Tibial artery (tissue), 4 donors: Measurements from ENCODE around the gene MCCC1.
"Not testable (repeated sequence)": the region's sequence is repeated elsewhere in the genome, so short reads cannot be mapped to it uniquely, and the experiment has no call there.

Source experiments
- DNase-seq, 2 donors: peaks; one replicate each; pipeline ENCODE4 v3.0.0-alpha.2; 2019
- H3K27ac ChIP-seq, 2 donors: fragments of 200-600 bp; sonication (generic) in 1 of 2; 1 replicate in 1 of 2; 2 replicates in 1 of 2; pipeline ENCODE4 v1.5.1; 2018 to 2019; ENCODE audit warnings: mild to moderate bottlenecking in 1 of 2
- H3K27me3 ChIP-seq, 2 donors: fragments of 200-600 bp; sonication (generic) in 1 of 2; one replicate each; pipeline versions ENCODE4 v1.5.1 to v1.6.0; 2016 to 2019
- H3K36me3 ChIP-seq, 3 donors: fragments of 200-600 bp; sonication (generic) in 2 of 3; one replicate each; pipeline ENCODE4 v1.5.1; 2016 to 2019; ENCODE audit warnings: mild to moderate bottlenecking in 2 of 3
- H3K4me1 ChIP-seq, 4 donors: fragments of 200-600 bp; sonication (generic) in 2 of 4; 1 replicate in 3 of 4; 2 replicates in 1 of 4; pipeline ENCODE4 v1.5.1; 2016 to 2019
- H3K4me3 ChIP-seq, 2 donors: fragments of 200-600 bp; sonication (generic) in 1 of 2; 1 replicate in 1 of 2; 2 replicates in 1 of 2; pipeline ENCODE4 v1.5.1; 2018 to 2019; ENCODE audit warnings: mild to moderate bottlenecking in 2 of 2
- H3K9me3 ChIP-seq, 3 donors: fragments of 200-600 bp; sonication (generic) in 1 of 3; one replicate each; pipeline ENCODE4 v1.5.1; 2016 to 2019
- CTCF ChIP-seq, 2 experiments: fragments of 200-600 bp in 1 of 2; fragments of 450-650 bp in 1 of 2; IDR thresholded peaks; one replicate each; pipeline ENCODE4 v1.5.1; 2017 to 2019; ENCODE audit warnings: antibody characterized with exemption in 2 of 2, mild to moderate bottlenecking in 1 of 2, moderate library complexity in 1 of 2
- intact Hi-C: fragments of 100-400 bp; cut with DNase I; formaldehyde crosslinking; loops from one replicate; pipeline ENCODE4 v1.15.0; 2023; ENCODE audit warnings: low total_unique reads

The MCCC1 gene

GRCh38 chr3:183074881-183075280, 24.4 kb downstream of the MCCC1 start:
- no peaks in the 10 kb centered on the region for H3K27me3 ChIP-seq
- no peaks in the 10 kb centered on the region for H3K4me1 ChIP-seq
- TF ChIP-seq CTCF (IDR thresholded peaks at IDR 0.05) = no peak
- H3K9me3 ChIP-seq = no peaks in the 10 kb centered on the region
- no peak overlapping the region for H3K27ac ChIP-seq
- peaks cover 30 to 39% (median 39%) of the 10 kb centered on the region in 3 donors for H3K36me3 ChIP-seq
- H3K4me3 ChIP-seq = no peak overlapping the region
- intact Hi-C loops = no loop called here
- DNase-seq = no peak

- Histone ChIP-seq H3K27ac (no peak overlapping the region), H3K4me1 (no peaks in the 10 kb centered on the region), H3K4me3 (no peak overlapping the region), H3K27me3 (no peaks in the 10 kb centered on the region), H3K9me3 (no peaks in the 10 kb centered on the region), H3K36me3 (peaks cover 29 to 40% (median 39%) of the 10 kb centered on the region in 3 donors)
- intact Hi-C loops = no loop called here
- no peak for TF ChIP-seq CTCF (IDR thresholded peaks at IDR 0.05)
- no peak for DNase-seq
These were observed 25.0 kb downstream of the MCCC1 start for GRCh38 chr3:183074261-183074660.

- Histone ChIP-seq H3K36me3 (peaks cover 29 to 40% (median 39%) of the 10 kb centered on the region in 3 donors), H3K9me3 (no peaks in the 10 kb centered on the region), H3K4me1 (no peaks in the 10 kb centered on the region), H3K27me3 (no peaks in the 10 kb centered on the region), H3K4me3 (no peak overlapping the region), H3K27ac (no peak overlapping the region)
- TF ChIP-seq CTCF (IDR thresholded peaks at IDR 0.05) = no peak
- no peak for DNase-seq
- intact Hi-C loops = no loop called here
These were observed 25.5 kb downstream of the MCCC1 start for GRCh38 chr3:183073839-183074238.

- H3K27me3 ChIP-seq = no peaks in the 10 kb centered on the region
- no peak for DNase-seq
- H3K27ac ChIP-seq = no peak overlapping the region
- no peaks in the 10 kb centered on the region for H3K9me3 ChIP-seq
- H3K4me1 ChIP-seq = no peaks in the 10 kb centered on the region
- intact Hi-C loops = no loop called here
- no peak for TF ChIP-seq CTCF (IDR thresholded peaks at IDR 0.05)
- no peak overlapping the region for H3K4me3 ChIP-seq
- peaks cover 38 to 66% (median 44%) of the 10 kb centered on the region in 3 donors for H3K36me3 ChIP-seq
These were observed 28.4 kb downstream of the MCCC1 start for GRCh38 chr3:183070892-183071291.

- no peak for TF ChIP-seq CTCF (IDR thresholded peaks at IDR 0.05)
- Histone ChIP-seq H3K36me3 (peaks cover 38 to 84% (median 39%) of the 10 kb centered on the region in 3 donors), H3K4me1 (no peaks in the 10 kb centered on the region), H3K27ac (no peak overlapping the region), H3K9me3 (no peaks in the 10 kb centered on the region), H3K4me3 (no peak overlapping the region), H3K27me3 (no peaks in the 10 kb centered on the region)
- intact Hi-C loops = no loop called here
- no peak for DNase-seq
These were observed 30.2 kb downstream of the MCCC1 start for GRCh38 chr3:183069086-183069485.

- H3K27me3 ChIP-seq, DNase-seq, H3K27ac ChIP-seq, H3K4me1 ChIP-seq, H3K4me3 ChIP-seq, H3K9me3 ChIP-seq, intact Hi-C loops: not testable (repeated sequence)
- H3K36me3 ChIP-seq = peaks cover 34 to 92% (median 37%) of the 10 kb centered on the region in 3 donors
These were observed 32.4 kb downstream of the MCCC1 start for GRCh38 chr3:183066891-183067290.
